SK-N-SH treated with all-trans-retinoic acid at 6 μM for 48 hours (cell line): ENCODE measurements around the gene C6orf118.

Experiments used
- ATAC-seq: fragments of 200-7000 bp; cut with Tn5 transposase; 3 replicates; pipeline ENCODE4 v1.9.1; 2020; ENCODE audit warnings: mild to moderate bottlenecking, moderate library complexity
- ARNTL ChIP-seq: fragments of 450-650 bp; formaldehyde crosslinking; IDR thresholded peaks from 2 replicates; pipeline ENCODE4 v1.5.0; 2020; ENCODE audit warnings: low read depth, mild to moderate bottlenecking, moderate library complexity, borderline replicate concordance
- BACH2 ChIP-seq: fragments of 250-450 bp; sonication (Bioruptor Pico); IDR thresholded peaks from 2 replicates; pipeline ENCODE4 v1.9.0; 2021; ENCODE audit warnings: mild to moderate bottlenecking, borderline replicate concordance
- CSDC2 ChIP-seq: fragments of 250-450 bp; sonication (Bioruptor Pico); IDR thresholded peaks from 2 replicates; pipeline ENCODE4 v1.5.0; 2020; ENCODE audit warnings: mild to moderate bottlenecking, moderate library complexity
- ESRRG ChIP-seq: fragments of 250-450 bp; sonication (Bioruptor Pico); IDR thresholded peaks from 2 replicates; pipeline ENCODE4 v1.6.1; 2021; ENCODE audit warnings: mild to moderate bottlenecking
- GLIS3 ChIP-seq: fragments of 250-450 bp; sonication (Bioruptor Pico); IDR thresholded peaks from 2 replicates; pipeline ENCODE4 v1.5.0; 2020; ENCODE audit warnings: mild to moderate bottlenecking, moderate library complexity
- ISL1 ChIP-seq: fragments of 250-450 bp; sonication (Bioruptor Pico); IDR thresholded peaks from 2 replicates; pipeline ENCODE4 v2.1.2; 2022; ENCODE audit warnings: mild to moderate bottlenecking, moderate library complexity
- OSR1 ChIP-seq: fragments of 250-450 bp; sonication (Bioruptor Pico); IDR thresholded peaks from 2 replicates; pipeline ENCODE4 v1.8.0; 2022; ENCODE audit warnings: moderate library complexity, mild to moderate bottlenecking, inconsistent platforms
- PPARA ChIP-seq: fragments of 250-450 bp; sonication (Bioruptor Pico); IDR thresholded peaks from 2 replicates; pipeline ENCODE4 v1.5.0; 2020; ENCODE audit warnings: mild to moderate bottlenecking, borderline replicate concordance
- RARB ChIP-seq: fragments of 250-450 bp; sonication (Bioruptor Pico); IDR thresholded peaks from 2 replicates; pipeline ENCODE4 v1.8.0; 2021; ENCODE audit warnings: mild to moderate bottlenecking, moderate library complexity
- SNAI2 ChIP-seq: fragments of 250-450 bp; sonication (Bioruptor Pico); IDR thresholded peaks from 2 replicates; pipeline ENCODE4 v1.5.0; 2020; ENCODE audit warnings: mild to moderate bottlenecking, moderate library complexity
- ZC3H10 ChIP-seq: fragments of 250-450 bp; sonication (Bioruptor Pico); IDR thresholded peaks from 2 replicates; pipeline ENCODE4 v1.5.1; 2021; ENCODE audit warnings: mild to moderate bottlenecking, moderate library complexity
- ZFP3 ChIP-seq: fragments of 250-450 bp; sonication (Bioruptor Pico); IDR thresholded peaks from 2 replicates; pipeline ENCODE4 v1.5.0; 2020; ENCODE audit warnings: mild to moderate bottlenecking, moderate library complexity
- ZFP30 ChIP-seq: fragments of 450-650 bp; formaldehyde crosslinking; IDR thresholded peaks from 2 replicates; pipeline ENCODE4 v1.5.0; 2022; ENCODE audit warnings: mild to moderate bottlenecking, moderate library complexity
- ZNF565 ChIP-seq: fragments of 450-650 bp; formaldehyde crosslinking; conservative IDR thresholded peaks from 2 replicates; pipeline ENCODE4 v1.5.0; 2020; ENCODE audit warnings: low read depth, mild to moderate bottlenecking, moderate library complexity
- ZNF70 ChIP-seq: fragments of 450-650 bp; formaldehyde crosslinking; IDR thresholded peaks from 2 replicates; pipeline ENCODE4 v1.5.0; 2020; ENCODE audit warnings: mild to moderate bottlenecking, moderate library complexity
- ZNF8 ChIP-seq: fragments of 450-650 bp; formaldehyde crosslinking; IDR thresholded peaks from 2 replicates; pipeline ENCODE4 v1.5.0; 2020; ENCODE audit warnings: mild to moderate bottlenecking, moderate library complexity
- TF ChIP-seq, protein P1 (sequence below): fragments of 250-450 bp; sonication (Bioruptor Pico); IDR thresholded peaks from 2 replicates; pipeline ENCODE4 v1.5.1; 2021; ENCODE audit warnings: mild to moderate bottlenecking, moderate library complexity
- TF ChIP-seq, protein P2 (sequence below): fragments of 250-450 bp; sonication (Bioruptor Pico); IDR thresholded peaks from 2 replicates; pipeline ENCODE4 v1.5.1; 2020; ENCODE audit warnings: low read depth, mild to moderate bottlenecking, moderate library complexity
- TF ChIP-seq, protein P3 (sequence below): fragments of 250-450 bp; sonication (Bioruptor Pico); IDR thresholded peaks from 2 replicates; pipeline ENCODE4 v1.5.0; 2020; ENCODE audit warnings: mild to moderate bottlenecking, moderate library complexity
- TF ChIP-seq, protein P4 (sequence below): fragments of 250-450 bp; sonication (Bioruptor Pico); IDR thresholded peaks from 2 replicates; pipeline ENCODE4 v1.8.0; 2021; ENCODE audit warnings: low read depth, mild to moderate bottlenecking, moderate library complexity, borderline replicate concordance

C6orf118 gene

DNA sequence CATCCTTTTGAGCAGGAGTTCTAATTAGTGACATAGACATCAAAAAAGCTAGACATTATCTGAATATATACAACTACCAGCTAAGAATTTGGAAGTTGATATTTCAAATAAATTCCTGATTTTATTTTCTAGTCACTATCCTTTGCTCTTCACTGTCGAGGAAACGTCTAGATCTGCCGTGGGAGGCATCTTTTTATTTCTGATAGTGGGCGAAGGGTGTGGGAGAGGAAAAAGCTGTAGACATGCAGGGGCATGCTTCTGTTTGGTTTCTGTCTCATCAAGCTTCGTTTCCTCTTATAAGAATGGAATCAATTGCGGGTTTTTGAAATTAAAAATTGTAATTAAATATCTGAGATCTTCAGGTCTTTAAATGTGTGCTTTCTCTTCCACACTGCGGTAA lies 16.2 kb upstream of the C6orf118 start:
- TF ChIP-seq GLIS3 (no peak), ZC3H10 (CRISPR knock-in tag) (no peak), OSR1 (CRISPR knock-in tag) (no peak)
- TF ChIP-seq, protein P1, sequence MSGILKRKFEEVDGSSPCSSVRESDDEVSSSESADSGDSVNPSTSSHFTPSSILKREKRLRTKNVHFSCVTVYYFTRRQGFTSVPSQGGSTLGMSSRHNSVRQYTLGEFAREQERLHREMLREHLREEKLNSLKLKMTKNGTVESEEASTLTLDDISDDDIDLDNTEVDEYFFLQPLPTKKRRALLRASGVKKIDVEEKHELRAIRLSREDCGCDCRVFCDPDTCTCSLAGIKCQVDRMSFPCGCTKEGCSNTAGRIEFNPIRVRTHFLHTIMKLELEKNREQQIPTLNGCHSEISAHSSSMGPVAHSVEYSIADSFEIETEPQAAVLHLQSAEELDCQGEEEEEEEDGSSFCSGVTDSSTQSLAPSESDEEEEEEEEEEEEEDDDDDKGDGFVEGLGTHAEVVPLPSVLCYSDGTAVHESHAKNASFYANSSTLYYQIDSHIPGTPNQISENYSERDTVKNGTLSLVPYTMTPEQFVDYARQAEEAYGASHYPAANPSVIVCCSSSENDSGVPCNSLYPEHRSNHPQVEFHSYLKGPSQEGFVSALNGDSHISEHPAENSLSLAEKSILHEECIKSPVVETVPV (CRISPR knock-in tag): no peak
- TF ChIP-seq, all 23 proteins: peak for 0
- no peak for ATAC-seq

DNA sequence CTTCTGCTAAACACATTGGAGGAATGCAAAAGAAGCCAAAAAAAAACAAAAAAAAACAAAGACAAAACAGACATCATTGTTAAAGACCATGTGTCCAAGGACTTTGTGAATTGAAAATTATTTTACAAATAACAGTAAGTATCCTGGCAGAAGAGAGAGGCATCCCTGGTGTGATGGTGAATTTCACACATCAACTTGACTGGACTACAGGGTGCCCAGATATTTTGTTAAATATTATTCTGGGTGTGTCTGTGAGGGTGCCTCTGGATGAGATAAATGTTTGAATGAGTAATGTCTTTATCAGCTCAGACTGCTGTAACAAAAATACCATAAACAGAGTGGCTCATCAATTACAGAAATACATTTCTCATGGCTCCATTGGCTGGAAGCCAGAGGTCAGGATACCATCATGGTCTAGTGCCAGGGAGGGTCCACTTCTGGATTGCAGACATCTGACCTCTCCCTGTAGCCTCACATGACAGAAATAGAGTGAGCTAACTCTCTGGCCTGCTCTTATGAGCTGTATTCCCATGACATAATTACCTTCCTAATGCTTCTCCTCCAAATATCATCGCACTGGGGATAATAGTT lies 12.2 kb upstream of the C6orf118 start:
- no peak for ATAC-seq
- TF ChIP-seq ZFP30 (CRISPR knock-in tag): no peak
- no peak for TF ChIP-seq BACH2 (CRISPR knock-in tag)
- no peak for TF ChIP-seq ZNF565 (CRISPR knock-in tag)
- TF ChIP-seq, protein P2, sequence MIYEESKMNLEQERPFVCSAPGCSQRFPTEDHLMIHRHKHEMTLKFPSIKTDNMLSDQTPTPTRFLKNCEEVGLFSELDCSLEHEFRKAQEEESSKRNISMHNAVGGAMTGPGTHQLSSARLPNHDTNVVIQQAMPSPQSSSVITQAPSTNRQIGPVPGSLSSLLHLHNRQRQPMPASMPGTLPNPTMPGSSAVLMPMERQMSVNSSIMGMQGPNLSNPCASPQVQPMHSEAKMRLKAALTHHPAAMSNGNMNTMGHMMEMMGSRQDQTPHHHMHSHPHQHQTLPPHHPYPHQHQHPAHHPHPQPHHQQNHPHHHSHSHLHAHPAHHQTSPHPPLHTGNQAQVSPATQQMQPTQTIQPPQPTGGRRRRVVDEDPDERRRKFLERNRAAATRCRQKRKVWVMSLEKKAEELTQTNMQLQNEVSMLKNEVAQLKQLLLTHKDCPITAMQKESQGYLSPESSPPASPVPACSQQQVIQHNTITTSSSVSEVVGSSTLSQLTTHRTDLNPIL: no peak
- no peak for TF ChIP-seq CSDC2
- no peak for TF ChIP-seq ZNF8 (CRISPR knock-in tag)
- TF ChIP-seq ESRRG (CRISPR knock-in tag): no peak
- TF ChIP-seq, protein P3, sequence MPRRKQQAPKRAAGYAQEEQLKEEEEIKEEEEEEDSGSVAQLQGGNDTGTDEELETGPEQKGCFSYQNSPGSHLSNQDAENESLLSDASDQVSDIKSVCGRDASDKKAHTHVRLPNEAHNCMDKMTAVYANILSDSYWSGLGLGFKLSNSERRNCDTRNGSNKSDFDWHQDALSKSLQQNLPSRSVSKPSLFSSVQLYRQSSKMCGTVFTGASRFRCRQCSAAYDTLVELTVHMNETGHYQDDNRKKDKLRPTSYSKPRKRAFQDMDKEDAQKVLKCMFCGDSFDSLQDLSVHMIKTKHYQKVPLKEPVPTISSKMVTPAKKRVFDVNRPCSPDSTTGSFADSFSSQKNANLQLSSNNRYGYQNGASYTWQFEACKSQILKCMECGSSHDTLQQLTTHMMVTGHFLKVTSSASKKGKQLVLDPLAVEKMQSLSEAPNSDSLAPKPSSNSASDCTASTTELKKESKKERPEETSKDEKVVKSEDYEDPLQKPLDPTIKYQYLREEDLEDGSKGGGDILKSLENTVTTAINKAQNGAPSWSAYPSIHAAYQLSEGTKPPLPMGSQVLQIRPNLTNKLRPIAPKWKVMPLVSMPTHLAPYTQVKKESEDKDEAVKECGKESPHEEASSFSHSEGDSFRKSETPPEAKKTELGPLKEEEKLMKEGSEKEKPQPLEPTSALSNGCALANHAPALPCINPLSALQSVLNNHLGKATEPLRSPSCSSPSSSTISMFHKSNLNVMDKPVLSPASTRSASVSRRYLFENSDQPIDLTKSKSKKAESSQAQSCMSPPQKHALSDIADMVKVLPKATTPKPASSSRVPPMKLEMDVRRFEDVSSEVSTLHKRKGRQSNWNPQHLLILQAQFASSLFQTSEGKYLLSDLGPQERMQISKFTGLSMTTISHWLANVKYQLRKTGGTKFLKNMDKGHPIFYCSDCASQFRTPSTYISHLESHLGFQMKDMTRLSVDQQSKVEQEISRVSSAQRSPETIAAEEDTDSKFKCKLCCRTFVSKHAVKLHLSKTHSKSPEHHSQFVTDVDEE (CRISPR knock-in tag): no peak
- no peak for TF ChIP-seq GLIS3
- TF ChIP-seq ISL1 (CRISPR knock-in tag): no peak
- TF ChIP-seq RARB (CRISPR knock-in tag): no peak
- no peak for TF ChIP-seq ZFP3 (CRISPR knock-in tag)
- no peak for TF ChIP-seq OSR1 (CRISPR knock-in tag)
- TF ChIP-seq SNAI2 (CRISPR knock-in tag): no peak
- TF ChIP-seq, protein P4, sequence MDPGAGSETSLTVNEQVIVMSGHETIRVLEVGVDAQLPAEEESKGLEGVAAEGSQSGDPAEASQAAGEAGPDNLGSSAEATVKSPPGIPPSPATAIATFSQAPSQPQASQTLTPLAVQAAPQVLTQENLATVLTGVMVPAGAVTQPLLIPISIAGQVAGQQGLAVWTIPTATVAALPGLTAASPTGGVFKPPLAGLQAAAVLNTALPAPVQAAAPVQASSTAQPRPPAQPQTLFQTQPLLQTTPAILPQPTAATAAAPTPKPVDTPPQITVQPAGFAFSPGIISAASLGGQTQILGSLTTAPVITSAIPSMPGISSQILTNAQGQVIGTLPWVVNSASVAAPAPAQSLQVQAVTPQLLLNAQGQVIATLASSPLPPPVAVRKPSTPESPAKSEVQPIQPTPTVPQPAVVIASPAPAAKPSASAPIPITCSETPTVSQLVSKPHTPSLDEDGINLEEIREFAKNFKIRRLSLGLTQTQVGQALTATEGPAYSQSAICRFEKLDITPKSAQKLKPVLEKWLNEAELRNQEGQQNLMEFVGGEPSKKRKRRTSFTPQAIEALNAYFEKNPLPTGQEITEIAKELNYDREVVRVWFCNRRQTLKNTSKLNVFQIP (CRISPR knock-in tag): no peak
- no peak for TF ChIP-seq ZC3H10 (CRISPR knock-in tag)
- no peak for TF ChIP-seq ZNF70 (CRISPR knock-in tag)
- TF ChIP-seq PPARA (CRISPR knock-in tag): no peak
- TF ChIP-seq ARNTL (CRISPR knock-in tag): no peak
- TF ChIP-seq, all 23 proteins: peak for 0

DNA sequence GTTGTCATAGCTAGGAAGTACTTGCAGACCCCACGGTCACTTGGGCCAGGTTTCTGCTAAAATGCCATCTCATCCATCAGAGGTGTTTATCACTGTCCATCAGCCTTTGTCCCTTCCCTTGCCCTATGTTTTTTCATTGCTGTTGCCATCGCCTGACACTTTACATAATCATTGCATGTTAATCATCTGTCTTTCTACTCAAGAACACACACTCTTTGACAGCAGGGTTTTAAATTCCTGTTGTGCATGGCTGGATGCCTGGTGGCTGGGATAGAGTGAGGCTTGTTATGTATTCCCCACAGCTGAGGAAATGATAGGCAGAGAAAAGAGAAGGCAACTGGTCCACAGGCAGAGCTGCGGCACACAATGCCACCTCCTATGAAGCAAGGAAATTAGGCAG lies 11.7 kb upstream of the C6orf118 start:
- TF ChIP-seq ISL1 (CRISPR knock-in tag) (no peak), OSR1 (CRISPR knock-in tag) (no peak)
- ATAC-seq: no peak

DNA sequence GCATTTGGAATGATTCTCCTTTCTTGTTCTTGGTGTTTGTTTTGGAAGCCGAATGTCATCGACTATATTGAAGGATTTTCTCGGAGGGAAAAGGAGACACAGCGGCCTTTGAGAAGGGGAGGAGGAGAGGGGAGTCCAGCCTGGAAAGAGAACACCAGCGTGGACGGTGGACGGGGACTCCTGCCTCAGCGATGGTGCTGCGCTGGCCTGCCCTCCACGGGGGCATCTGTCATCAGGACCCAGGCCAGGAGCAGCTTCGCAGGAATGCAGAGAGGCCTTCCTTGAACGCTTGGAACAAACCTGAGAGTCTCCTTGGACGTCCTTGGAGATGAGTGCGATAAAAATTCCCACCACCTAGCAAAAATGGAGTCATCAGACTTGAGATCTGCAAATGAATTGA lies 8.3 kb upstream of the C6orf118 start:
- no peak for ATAC-seq

More for the DNA sequence above, 8.3 kb upstream of the C6orf118 start:
- TF ChIP-seq, protein P1 (CRISPR knock-in tag): no peak
- no peak for TF ChIP-seq ESRRG (CRISPR knock-in tag)
- no peak for TF ChIP-seq ZC3H10 (CRISPR knock-in tag)
- TF ChIP-seq SNAI2 (CRISPR knock-in tag): no peak
- TF ChIP-seq, protein P4 (CRISPR knock-in tag): no peak
- TF ChIP-seq BACH2 (CRISPR knock-in tag): no peak
- TF ChIP-seq ZNF70 (CRISPR knock-in tag): no peak
- no peak for TF ChIP-seq CSDC2
